Bone marrow (tissue), 2 donors: ENCODE results near the gene PADI3.

ENCODE experiments used
- DNase-seq, 2 donors: peaks; one replicate each; lab custom pipeline; 2025; lab: John Stamatoyannopoulos, UW

Gene PADI3

GRCh38 chr1:17274186-17275170 lies 25.6 kb downstream of the PADI3 start:
- peak; percentile 25 to 27 for DNase-seq

- peak; percentile 13 to 95 for DNase-seq
Observed at GRCh38 chr1:17276568-17276967, 27.7 kb downstream of the PADI3 start.

GRCh38 chr1:17277511-17278159 lies 28.7 kb downstream of the PADI3 start:
- no peak for DNase-seq

GRCh38 chr1:17278996-17279830 lies 30.3 kb downstream of the PADI3 start:
- DNase-seq, result no peak

GRCh38 chr1:17280436-17280835 lies 31.5 kb downstream of the PADI3 start:
- no peak for DNase-seq

GRCh38 chr1:17280894-17281293 lies 32.0 kb downstream of the PADI3 start:
- no peak for DNase-seq

- DNase-seq, result peak; percentile 7 to 99
Observed at GRCh38 chr1:17281775-17282181, 32.9 kb downstream of the PADI3 start.

GRCh38 chr1:17282836-17283235 lies 33.9 kb downstream of the PADI3 start:
- no peak for DNase-seq

- DNase-seq, result no peak
Observed at GRCh38 chr1:17286646-17287045, 37.7 kb downstream of the PADI3 start.

- DNase-seq, result peak in 1 of 2 donors; percentile 30
Observed at GRCh38 chr1:17287130-17287776, 38.4 kb downstream of the PADI3 start.

- no peak for DNase-seq
Observed at GRCh38 chr1:17289721-17290120, 40.8 kb downstream of the PADI3 start.

GRCh38 chr1:17290553-17290952 lies 41.7 kb downstream of the PADI3 start:
- no peak for DNase-seq

- DNase-seq, result peak in 1 of 2 donors; percentile 18
Observed at GRCh38 chr1:17292299-17293160, 43.6 kb downstream of the PADI3 start.

- peak in 1 of 2 donors; percentile 46 for DNase-seq
Observed at GRCh38 chr1:17293681-17294425, 45.0 kb downstream of the PADI3 start.

GRCh38 chr1:17295292-17295691 lies 46.4 kb downstream of the PADI3 start:
- no peak for DNase-seq

GRCh38 chr1:17296086-17296485 lies 47.2 kb downstream of the PADI3 start:
- DNase-seq, result no peak

- DNase-seq, result no peak
Observed at GRCh38 chr1:17297991-17298390, 49.1 kb downstream of the PADI3 start.

GRCh38 chr1:17301767-17302166 lies 52.9 kb downstream of the PADI3 start:
- no peak for DNase-seq

- DNase-seq, result no peak
Observed at GRCh38 chr1:17304151-17304825, 55.4 kb downstream of the PADI3 start.
